OCI-LY7 (cell line): ENCODE results near the gene KRT35. TPM values are rescaled to one million over a fixed set of nuclear protein-coding genes. Genes with fewer than 3 reads are reported as not detected.

Experiments used
- BruUV-seq: library from RNA; stranded (reverse); fragments of 400-500 nt; replicated peaks from 2 replicates; lab custom pipeline; 2021; lab: Mats Ljungman, UMichigan
- CTCF ChIA-PET: fragments of 300-600 bp; sonication (Branson Sonifier 250); formaldehyde crosslinking; loops from one replicate; lab custom pipeline; 2022; ENCODE audit warnings: antibody characterized with exemption; ENCODE audit not compliant: unreplicated experiment; lab: Charles Lee
- POLR2A ChIA-PET: fragments of 300-600 bp; sonication (Branson Sonifier 250); formaldehyde crosslinking; loops from one replicate; lab custom pipeline; 2022; ENCODE audit warnings: antibody characterized with exemption; lab: Charles Lee
- DNase-seq: peaks from one replicate; pipeline ENCODE4 v3.0.0-alpha.2; 2015; ENCODE audit warnings: low spot score
- H2AFZ ChIP-seq: fragments of 200-600 bp; sonication (generic), shearing (Covaris generic); 2 replicates; pipeline ENCODE4 v1.6.1; 2014; ENCODE audit warnings: mild to moderate bottlenecking, antibody characterized with exemption, low read length, moderate library complexity
- H3K27ac ChIP-seq: fragments of 200-600 bp; sonication (generic); 2 replicates; pipeline ENCODE4 v1.5.1; 2014; ENCODE audit warnings: mixed run types, low read depth, mild to moderate bottlenecking, moderate library complexity, low read length, inconsistent platforms; ENCODE audit not compliant: poor library complexity, severe bottlenecking
- H3K36me3 ChIP-seq: fragments of 200-600 bp; sonication (generic); 2 replicates; pipeline ENCODE4 v1.6.1; 2014; ENCODE audit warnings: mild to moderate bottlenecking, antibody characterized with exemption, low read length, moderate library complexity, mixed read lengths; ENCODE audit not compliant: insufficient read depth
- H3K4me1 ChIP-seq: fragments of 200-600 bp; sonication (generic); 2 replicates; pipeline ENCODE4 v1.5.1; 2014; ENCODE audit warnings: mild to moderate bottlenecking, low read length; ENCODE audit not compliant: insufficient read depth, poor library complexity, severe bottlenecking
- H3K4me2 ChIP-seq: fragments of 200-600 bp; sonication (generic); 2 replicates; pipeline ENCODE4 v1.6.1; 2014; ENCODE audit warnings: mild to moderate bottlenecking, low read length
- H3K4me3 ChIP-seq: fragments of 200-600 bp; sonication (generic); 2 replicates; pipeline ENCODE4 v1.5.1; 2014; ENCODE audit warnings: mild to moderate bottlenecking, low read depth, low read length; ENCODE audit not compliant: poor library complexity, severe bottlenecking
- H3K79me2 ChIP-seq: fragments of 200-600 bp; sonication (generic); 2 replicates; pipeline ENCODE4 v1.6.1; 2016; ENCODE audit warnings: low read depth, mild to moderate bottlenecking, low read length, moderate library complexity, mixed read lengths; ENCODE audit not compliant: insufficient read depth
- H3K9me2 ChIP-seq: fragments of 200-600 bp; sonication (generic); 2 replicates; pipeline ENCODE4 v1.6.1; 2016; ENCODE audit warnings: mild to moderate bottlenecking, low read length, mixed read lengths; ENCODE audit not compliant: insufficient read depth
- H3K9me3 ChIP-seq: fragments of 200-600 bp; sonication (generic); 2 replicates; pipeline ENCODE4 v1.6.1; 2014; ENCODE audit warnings: mild to moderate bottlenecking, mixed run types, low read length, mixed read lengths
- H4K20me1 ChIP-seq: fragments of 200-600 bp; sonication (generic); 2 replicates; pipeline ENCODE4 v1.6.1; 2014; ENCODE audit warnings: mild to moderate bottlenecking, antibody characterized with exemption, low read length, moderate library complexity, mixed read lengths; ENCODE audit not compliant: insufficient read depth
- EZH2phosphoT487 ChIP-seq: fragments of 200-600 bp; sonication (generic); IDR thresholded peaks from 2 replicates; pipeline ENCODE4 v1.6.1; 2018; ENCODE audit warnings: low read depth, borderline replicate concordance, mild to moderate bottlenecking, mixed run types, antibody characterized with exemption, low read length, moderate library complexity, mixed read lengths
- intact Hi-C: fragments of 100-400 bp; cut with micrococcal nuclease; formaldehyde crosslinking; loops from one replicate; pipeline ENCODE4 v1.10.0; 2022; ENCODE audit not compliant: unreplicated experiment
- total RNA-seq, 2 experiments: library from RNA; depleted of rRNA in 1 of 2; stranded (reverse); fragments of >200 nt in 1 of 2; shearing (Covaris generic) in 1 of 2; gene quantifications; 2 replicates each; pipeline ENCODE4 v1.2.3, GENCODE V29; 2014 to 2022
- TF ChIP-seq, protein P1 (sequence below): fragments of 200-600 bp; sonication (generic); conservative IDR thresholded peaks from 2 replicates; pipeline ENCODE4 v1.5.1; 2014; ENCODE audit warnings: mild to moderate bottlenecking, antibody characterized with exemption, low read length, moderate library complexity, mixed read lengths

KRT35 gene
- total RNA-seq, 2 experiments from 2014 or later: not detected

DNA sequence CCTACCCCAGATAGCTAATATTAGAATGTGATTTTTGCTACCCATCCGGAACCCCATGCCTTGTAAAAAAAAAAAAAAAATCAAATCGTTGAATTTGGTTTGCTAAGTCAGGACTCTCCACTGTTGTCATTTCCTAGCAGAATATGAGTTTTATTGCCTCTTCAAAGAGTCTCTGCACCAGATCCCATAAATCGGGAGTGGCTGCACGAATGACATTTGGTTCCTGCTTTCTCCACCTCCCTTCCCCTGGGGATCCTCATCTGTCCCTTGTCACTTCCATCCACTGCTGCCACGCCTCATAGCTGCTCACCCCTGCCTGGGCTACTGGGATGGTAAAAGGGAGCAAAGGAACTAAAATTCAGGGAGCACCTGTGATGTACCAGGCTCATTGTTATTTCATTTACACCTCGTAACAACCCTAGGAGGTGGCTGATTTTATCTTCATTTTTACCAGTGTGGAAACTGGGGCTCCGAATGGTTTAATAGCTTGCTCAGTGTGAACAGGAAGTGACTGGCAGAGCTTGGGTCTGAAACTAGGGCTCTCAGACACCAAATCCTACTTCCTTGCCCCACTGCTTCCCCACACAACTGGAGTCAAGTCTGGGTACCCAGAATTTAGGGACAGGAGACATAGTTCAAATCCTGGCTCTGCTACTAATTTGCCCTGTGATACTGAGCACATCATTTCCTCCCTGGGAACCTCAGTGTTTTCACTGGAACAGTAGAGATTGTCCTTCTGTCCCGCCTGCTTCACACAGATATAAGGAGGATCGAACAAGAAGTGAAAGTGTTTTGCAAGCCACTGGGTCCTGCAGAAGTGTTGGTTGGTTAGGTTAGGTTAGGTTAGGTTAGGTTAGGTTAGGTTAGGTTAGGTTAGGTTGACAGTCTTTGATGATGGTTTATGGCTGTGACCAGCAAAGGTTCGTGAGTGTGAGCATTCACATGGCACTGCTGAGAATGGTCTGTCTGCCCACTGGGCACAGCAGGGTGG is 9.3 kb upstream of the KRT35 start:
- H3K79me2 ChIP-seq: no peaks in the 10 kb centered on the region
- no peaks in the 10 kb centered on the region for H4K20me1 ChIP-seq
- intact Hi-C loops: loop anchor here (5.0 kb wide), 1 partner anchor 172 kb away; no protein-coding TSS in a partner anchor
- H3K4me1 ChIP-seq: no peaks in the 10 kb centered on the region
- BruUV-seq: no TSS peak
- ChIA-PET POLR2A (interaction anchor here (0.7 kb wide), 1 partner anchor 119 kb away, joined by 3 read pairs; no protein-coding TSS in a partner anchor), CTCF (no interaction called here)
- no peaks in the 10 kb centered on the region for H3K9me2 ChIP-seq
- no peak for DNase-seq
- no peak overlapping the region for H3K27ac ChIP-seq
- H3K4me2 ChIP-seq: no peak overlapping the region
- no peaks in the 10 kb centered on the region for H3K36me3 ChIP-seq
- H3K4me3 ChIP-seq: no peak overlapping the region
- TF ChIP-seq EZH2phosphoT487: no peak
- TF ChIP-seq, protein P1, sequence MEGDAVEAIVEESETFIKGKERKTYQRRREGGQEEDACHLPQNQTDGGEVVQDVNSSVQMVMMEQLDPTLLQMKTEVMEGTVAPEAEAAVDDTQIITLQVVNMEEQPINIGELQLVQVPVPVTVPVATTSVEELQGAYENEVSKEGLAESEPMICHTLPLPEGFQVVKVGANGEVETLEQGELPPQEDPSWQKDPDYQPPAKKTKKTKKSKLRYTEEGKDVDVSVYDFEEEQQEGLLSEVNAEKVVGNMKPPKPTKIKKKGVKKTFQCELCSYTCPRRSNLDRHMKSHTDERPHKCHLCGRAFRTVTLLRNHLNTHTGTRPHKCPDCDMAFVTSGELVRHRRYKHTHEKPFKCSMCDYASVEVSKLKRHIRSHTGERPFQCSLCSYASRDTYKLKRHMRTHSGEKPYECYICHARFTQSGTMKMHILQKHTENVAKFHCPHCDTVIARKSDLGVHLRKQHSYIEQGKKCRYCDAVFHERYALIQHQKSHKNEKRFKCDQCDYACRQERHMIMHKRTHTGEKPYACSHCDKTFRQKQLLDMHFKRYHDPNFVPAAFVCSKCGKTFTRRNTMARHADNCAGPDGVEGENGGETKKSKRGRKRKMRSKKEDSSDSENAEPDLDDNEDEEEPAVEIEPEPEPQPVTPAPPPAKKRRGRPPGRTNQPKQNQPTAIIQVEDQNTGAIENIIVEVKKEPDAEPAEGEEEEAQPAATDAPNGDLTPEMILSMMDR: no peak
- no peak overlapping the region for H2AFZ ChIP-seq
- H3K9me3 ChIP-seq: no peaks in the 10 kb centered on the region

DNA sequence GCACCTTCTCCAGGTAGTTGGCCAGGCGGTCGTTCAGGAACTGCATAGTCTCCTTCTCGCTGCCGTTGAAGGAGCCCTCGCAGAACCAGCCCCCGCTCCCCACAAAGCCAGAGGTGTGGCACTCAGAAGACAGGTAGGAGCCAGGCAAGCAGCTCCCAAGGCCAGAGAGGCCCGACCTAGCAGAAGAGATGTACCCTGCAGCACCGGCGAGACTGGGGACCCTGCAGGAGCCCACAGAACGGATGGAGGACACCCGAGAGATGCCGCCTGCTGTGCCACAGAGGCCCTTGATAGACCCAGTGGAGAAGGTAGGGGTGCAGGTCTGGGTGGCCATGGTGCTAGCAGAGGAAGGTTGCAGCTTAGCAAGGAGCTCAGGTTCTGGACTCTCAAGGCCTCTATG is 8.6 kb upstream of the KRT35 start, which contains the start of gene KRT36:
Gene KRT36 (minus strand): TSS at position 380 of the 400 bp plus-strand sequence. CDS start 46 bp downstream, at position 334.
- Histone ChIP-seq H3K4me3 (no peak within 1 kb of the TSS), H4K20me1 (no peaks in the 10 kb centered on the region), H3K79me2 (no peaks in the 10 kb centered on the region), H3K4me1 (no peaks in the 10 kb centered on the region), H3K4me2 (no peak within 1 kb of the TSS), H3K9me2 (no peaks in the 10 kb centered on the region), H2AFZ (no peak within 1 kb of the TSS), H3K27ac (no peak within 1 kb of the TSS), H3K9me3 (no peaks in the 10 kb centered on the region), H3K36me3 (no peaks in the 10 kb centered on the region)
- intact Hi-C loops: loop anchor here (5.0 kb wide), 1 partner anchor 173 kb away; no protein-coding TSS in a partner anchor
- ChIA-PET CTCF (no interaction called here), POLR2A (no interaction called here)
- BruUV-seq: no TSS peak
- TF ChIP-seq, protein P1: no peak
- no peak for TF ChIP-seq EZH2phosphoT487
- no peak for DNase-seq
